Stomach (tissue), 4 donors: ENCODE data around the gene TNFRSF14.

Experiments
- EP300 ChIP-seq: sonication (generic); formaldehyde crosslinking; IDR thresholded peaks from one replicate; pipeline ENCODE4 v1.6.1; 2017; ENCODE audit warnings: antibody characterized with exemption
- POLR2A ChIP-seq, 4 donors: fragments of 450-650 bp; IDR thresholded peaks; one replicate each; pipeline ENCODE4 v1.6.1; 2016; ENCODE audit warnings: antibody characterized with exemption in 4 of 4, control low read depth in 2 of 4, mild to moderate bottlenecking in 1 of 4, moderate library complexity in 1 of 4
- TF ChIP-seq, protein P1 (sequence below), 7 experiments: fragments of 450-650 bp in 4 of 7; fragments of 200-600 bp in 3 of 7; sonication (generic) in 3 of 7; IDR thresholded peaks; one replicate each; pipeline ENCODE4 v1.5.1; 2016 to 2019; ENCODE audit warnings: antibody characterized with exemption in 7 of 7, control low read depth in 2 of 7, mild to moderate bottlenecking in 1 of 7

DNA sequence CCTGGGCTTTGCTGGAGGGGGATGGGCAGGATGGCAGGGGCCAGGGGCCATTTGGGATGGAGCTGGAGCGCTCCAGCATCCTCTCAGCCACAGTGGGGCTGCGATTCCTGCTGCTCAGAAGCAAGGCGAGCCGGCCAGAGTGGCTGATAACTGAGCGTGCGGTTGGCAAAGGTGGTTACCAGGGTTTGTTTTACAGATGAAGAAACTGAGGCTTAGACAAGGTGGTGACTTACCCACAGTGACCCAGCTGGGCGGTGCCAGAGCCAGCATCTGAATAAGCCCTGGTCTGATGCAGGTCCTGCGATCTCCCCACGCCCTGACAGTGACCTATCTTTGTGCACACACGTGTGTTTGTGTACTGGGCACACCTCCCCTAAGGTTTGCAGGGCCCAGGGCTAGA, 24.5 kb downstream of the TNFRSF14 start:
- TF ChIP-seq POLR2A (IDR thresholded peaks at IDR 0.05) (no peak), EP300 (no peak)
- TF ChIP-seq, protein P1, sequence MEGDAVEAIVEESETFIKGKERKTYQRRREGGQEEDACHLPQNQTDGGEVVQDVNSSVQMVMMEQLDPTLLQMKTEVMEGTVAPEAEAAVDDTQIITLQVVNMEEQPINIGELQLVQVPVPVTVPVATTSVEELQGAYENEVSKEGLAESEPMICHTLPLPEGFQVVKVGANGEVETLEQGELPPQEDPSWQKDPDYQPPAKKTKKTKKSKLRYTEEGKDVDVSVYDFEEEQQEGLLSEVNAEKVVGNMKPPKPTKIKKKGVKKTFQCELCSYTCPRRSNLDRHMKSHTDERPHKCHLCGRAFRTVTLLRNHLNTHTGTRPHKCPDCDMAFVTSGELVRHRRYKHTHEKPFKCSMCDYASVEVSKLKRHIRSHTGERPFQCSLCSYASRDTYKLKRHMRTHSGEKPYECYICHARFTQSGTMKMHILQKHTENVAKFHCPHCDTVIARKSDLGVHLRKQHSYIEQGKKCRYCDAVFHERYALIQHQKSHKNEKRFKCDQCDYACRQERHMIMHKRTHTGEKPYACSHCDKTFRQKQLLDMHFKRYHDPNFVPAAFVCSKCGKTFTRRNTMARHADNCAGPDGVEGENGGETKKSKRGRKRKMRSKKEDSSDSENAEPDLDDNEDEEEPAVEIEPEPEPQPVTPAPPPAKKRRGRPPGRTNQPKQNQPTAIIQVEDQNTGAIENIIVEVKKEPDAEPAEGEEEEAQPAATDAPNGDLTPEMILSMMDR (IDR thresholded peaks at IDR 0.05): no peak
